Esophagus muscularis mucosa (tissue), 4 donors: Measurements from ENCODE around the gene CCK.

ENCODE experiments used
- EP300 ChIP-seq: sonication (generic); formaldehyde crosslinking; IDR thresholded peaks from one replicate; pipeline ENCODE4 v1.6.1; 2017; ENCODE audit warnings: antibody characterized with exemption
- POLR2A ChIP-seq: fragments of 450-650 bp; IDR thresholded peaks from one replicate; pipeline ENCODE4 v1.6.1; 2017; ENCODE audit warnings: antibody characterized with exemption, moderate library complexity, mild to moderate bottlenecking, low read depth
- POLR2AphosphoS5 ChIP-seq, 2 donors: sonication (generic); formaldehyde crosslinking; IDR thresholded peaks; one replicate each; pipeline ENCODE4 v1.6.1; 2017; ENCODE audit warnings: antibody characterized with exemption in 2 of 2
- TF ChIP-seq, protein P1 (sequence below), 3 experiments: fragments of 200-600 bp in 2 of 3; fragments of 450-650 bp in 1 of 3; sonication (generic) in 2 of 3; IDR thresholded peaks; one replicate each; pipeline ENCODE4 v1.5.1; 2017 to 2019; ENCODE audit warnings: antibody characterized with exemption in 3 of 3, mild to moderate bottlenecking in 2 of 3, moderate library complexity in 1 of 3

DNA sequence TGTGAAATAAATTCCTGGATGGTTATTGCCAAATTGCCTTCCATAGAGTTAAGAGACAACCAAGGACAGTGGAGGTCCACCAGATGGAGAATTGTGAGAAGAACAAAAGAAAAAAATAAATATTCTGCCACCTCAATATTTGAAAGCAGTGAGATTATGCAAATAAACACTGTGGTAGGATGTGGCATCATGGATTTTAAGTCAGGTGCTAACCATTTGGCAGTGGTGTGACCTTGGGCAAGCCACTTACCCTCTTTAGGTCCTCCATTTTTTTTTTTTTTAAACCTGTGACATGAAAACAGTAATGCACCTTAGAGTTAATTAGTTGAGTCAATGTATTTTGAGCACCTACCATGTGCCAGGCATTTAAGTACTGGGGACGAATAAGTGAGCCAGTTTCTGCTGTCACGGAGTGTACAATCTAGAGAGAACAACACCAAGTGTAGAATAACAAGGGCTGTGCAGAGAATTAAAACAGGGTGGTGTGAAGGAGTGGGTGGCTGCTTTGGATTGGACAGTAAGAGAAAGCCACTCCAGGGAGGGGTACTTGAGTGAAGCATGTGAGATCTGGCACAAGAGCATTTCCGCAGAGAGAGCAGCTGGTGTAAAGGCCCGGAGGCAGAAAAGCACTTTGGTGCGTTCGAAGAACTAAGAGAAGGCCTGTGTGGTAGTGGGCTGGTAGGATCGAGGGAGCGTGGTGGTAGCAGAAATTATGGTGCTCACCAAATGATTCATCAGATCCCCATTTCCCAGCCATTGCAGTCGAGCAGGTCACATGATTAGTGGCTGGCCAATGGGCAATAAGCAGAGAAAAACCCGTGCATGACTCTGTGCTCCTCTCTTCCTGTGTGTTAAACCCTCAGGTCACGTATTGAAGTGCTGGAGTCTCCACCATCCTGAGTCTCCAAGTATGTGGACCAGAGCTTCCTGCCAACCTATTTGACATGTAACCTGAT, 39.2 kb downstream of the CCK start:
- TF ChIP-seq POLR2A (no peak), POLR2AphosphoS5 (IDR thresholded peaks at IDR 0.05) (no peak), EP300 (no peak)
- TF ChIP-seq, protein P1, sequence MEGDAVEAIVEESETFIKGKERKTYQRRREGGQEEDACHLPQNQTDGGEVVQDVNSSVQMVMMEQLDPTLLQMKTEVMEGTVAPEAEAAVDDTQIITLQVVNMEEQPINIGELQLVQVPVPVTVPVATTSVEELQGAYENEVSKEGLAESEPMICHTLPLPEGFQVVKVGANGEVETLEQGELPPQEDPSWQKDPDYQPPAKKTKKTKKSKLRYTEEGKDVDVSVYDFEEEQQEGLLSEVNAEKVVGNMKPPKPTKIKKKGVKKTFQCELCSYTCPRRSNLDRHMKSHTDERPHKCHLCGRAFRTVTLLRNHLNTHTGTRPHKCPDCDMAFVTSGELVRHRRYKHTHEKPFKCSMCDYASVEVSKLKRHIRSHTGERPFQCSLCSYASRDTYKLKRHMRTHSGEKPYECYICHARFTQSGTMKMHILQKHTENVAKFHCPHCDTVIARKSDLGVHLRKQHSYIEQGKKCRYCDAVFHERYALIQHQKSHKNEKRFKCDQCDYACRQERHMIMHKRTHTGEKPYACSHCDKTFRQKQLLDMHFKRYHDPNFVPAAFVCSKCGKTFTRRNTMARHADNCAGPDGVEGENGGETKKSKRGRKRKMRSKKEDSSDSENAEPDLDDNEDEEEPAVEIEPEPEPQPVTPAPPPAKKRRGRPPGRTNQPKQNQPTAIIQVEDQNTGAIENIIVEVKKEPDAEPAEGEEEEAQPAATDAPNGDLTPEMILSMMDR (IDR thresholded peaks at IDR 0.05): no peak
